ENCODE data around the gene DUS4L. TPM values are rescaled to one million over a fixed set of nuclear protein-coding genes. Genes with fewer than 3 reads are reported as not detected.

The DUS4L gene
- total RNA-seq, 1 experiment from 2014 or later, result 9.1 TPM

- peaks cover 8% of the 10 kb centered on the region; the same call in 1 of the 2 replicates for H3K36me3 ChIP-seq (ENCODE audit: control insufficient read depth, insufficient read depth, low read length)
- DNase-seq (ENCODE audit: low read depth, low spot score) (no peak), ATAC-seq (no peak)
- in situ Hi-C loops (cut with HindIII; ENCODE audit: low pct_unique_long_range_greater_than_20kb, low sequenced_read_pairs), result no loop called here
- H3K27me3 ChIP-seq (ENCODE audit: control insufficient read depth, insufficient read depth, low read length), result no peaks in the 10 kb centered on the region
- ChIA-PET CTCF (no interaction called here), POLR2A (no interaction called here)
- BruUV-seq (replicated peaks), result no TSS peak
- no peak overlapping the region for H3K27ac ChIP-seq (ENCODE audit: low read length)
- TF ChIP-seq SIN3A (IDR thresholded peaks at IDR 0.05; ENCODE audit: borderline replicate concordance, insufficient read depth, low read depth, low read length), result no peak
- TF ChIP-seq CTCF (IDR thresholded peaks at IDR 0.05), result no peak
- no peak for TF ChIP-seq REST (IDR thresholded peaks at IDR 0.05; ENCODE audit: insufficient read depth in 1 of 2, low read depth in 2 of 2, low read length in 1 of 2)
- TF ChIP-seq TCF7L2 (IDR thresholded peaks at IDR 0.05; ENCODE audit: low read depth, low read length), result no peak
- TF ChIP-seq POLR2AphosphoS5 (IDR thresholded peaks at IDR 0.05; ENCODE audit: low read depth, low read length), result no peak
- H3K9me3 ChIP-seq (ENCODE audit: control insufficient read depth, insufficient read depth, low read depth, low read length), result no peaks in the 10 kb centered on the region
- intact Hi-C loops (cut with micrococcal nuclease; ENCODE audit: unreplicated experiment), result loop anchor here (10.0 kb wide), 1 partner anchor 132 kb away; no protein-coding TSS in a partner anchor
- H3K4me3 ChIP-seq (ENCODE audit: low read depth in 2 of 2, low read length in 2 of 2), result no peak overlapping the region
- H3K4me1 ChIP-seq (ENCODE audit: control insufficient read depth, insufficient read depth, low read length), result no peaks in the 10 kb centered on the region
Measured at GRCh38 chr7:107593025-107593410, 29.2 kb downstream of the DUS4L start.

- DNase-seq (ENCODE audit: low read depth, low spot score), result peak; percentile 77
- BruUV-seq (replicated peaks), result no TSS peak
- peak; percentile 92 for ATAC-seq
Measured at GRCh38 chr7:107594961-107595737, 31.4 kb downstream of the DUS4L start.

More at GRCh38 chr7:107594961-107595737, 31.4 kb downstream of the DUS4L start:
- peaks cover 12% of the 10 kb centered on the region; the same call in 1 of the 2 replicates for H3K36me3 ChIP-seq (ENCODE audit: control insufficient read depth, insufficient read depth, low read length)
- in situ Hi-C loops (cut with HindIII; ENCODE audit: low pct_unique_long_range_greater_than_20kb, low sequenced_read_pairs), result no loop called here
- no peaks in the 10 kb centered on the region for H3K4me1 ChIP-seq (ENCODE audit: control insufficient read depth, insufficient read depth, low read length)
- POLR2A ChIA-PET, result no interaction called here
- TF ChIP-seq POLR2AphosphoS5 (IDR thresholded peaks at IDR 0.05; ENCODE audit: low read depth, low read length), result no peak
- no peak for TF ChIP-seq REST (IDR thresholded peaks at IDR 0.05; ENCODE audit: insufficient read depth in 1 of 2, low read depth in 2 of 2, low read length in 1 of 2)
- TF ChIP-seq TCF7L2 (IDR thresholded peaks at IDR 0.05; ENCODE audit: low read depth, low read length), result no peak
- no peak for TF ChIP-seq SIN3A (IDR thresholded peaks at IDR 0.05; ENCODE audit: borderline replicate concordance, insufficient read depth, low read depth, low read length)
- no peak for TF ChIP-seq CTCF (IDR thresholded peaks at IDR 0.05)
- no peak overlapping the region for H3K27ac ChIP-seq (ENCODE audit: low read length)
- CTCF ChIA-PET, result no interaction called here
- intact Hi-C loops (cut with micrococcal nuclease; ENCODE audit: unreplicated experiment), result loop anchor here (10.0 kb wide), 1 partner anchor 130 kb away; no protein-coding TSS in a partner anchor
- no peaks in the 10 kb centered on the region for H3K27me3 ChIP-seq (ENCODE audit: control insufficient read depth, insufficient read depth, low read length)
- no peaks in the 10 kb centered on the region for H3K9me3 ChIP-seq (ENCODE audit: control insufficient read depth, insufficient read depth, low read depth, low read length)
- no peak overlapping the region for H3K4me3 ChIP-seq (ENCODE audit: low read depth in 2 of 2, low read length in 2 of 2)
